ENCODE data around the gene EHMT2.

GRCh38 chr6:31880616-31881015 is 16.9 kb downstream of the EHMT2 start:
- TF ChIP-seq, protein P1, sequence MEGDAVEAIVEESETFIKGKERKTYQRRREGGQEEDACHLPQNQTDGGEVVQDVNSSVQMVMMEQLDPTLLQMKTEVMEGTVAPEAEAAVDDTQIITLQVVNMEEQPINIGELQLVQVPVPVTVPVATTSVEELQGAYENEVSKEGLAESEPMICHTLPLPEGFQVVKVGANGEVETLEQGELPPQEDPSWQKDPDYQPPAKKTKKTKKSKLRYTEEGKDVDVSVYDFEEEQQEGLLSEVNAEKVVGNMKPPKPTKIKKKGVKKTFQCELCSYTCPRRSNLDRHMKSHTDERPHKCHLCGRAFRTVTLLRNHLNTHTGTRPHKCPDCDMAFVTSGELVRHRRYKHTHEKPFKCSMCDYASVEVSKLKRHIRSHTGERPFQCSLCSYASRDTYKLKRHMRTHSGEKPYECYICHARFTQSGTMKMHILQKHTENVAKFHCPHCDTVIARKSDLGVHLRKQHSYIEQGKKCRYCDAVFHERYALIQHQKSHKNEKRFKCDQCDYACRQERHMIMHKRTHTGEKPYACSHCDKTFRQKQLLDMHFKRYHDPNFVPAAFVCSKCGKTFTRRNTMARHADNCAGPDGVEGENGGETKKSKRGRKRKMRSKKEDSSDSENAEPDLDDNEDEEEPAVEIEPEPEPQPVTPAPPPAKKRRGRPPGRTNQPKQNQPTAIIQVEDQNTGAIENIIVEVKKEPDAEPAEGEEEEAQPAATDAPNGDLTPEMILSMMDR (conservative IDR thresholded peaks at IDR 0.05) = no peak
- no peak for TF ChIP-seq EZH2 (IDR thresholded peaks at IDR 0.05; ENCODE audit: low read depth)
